HEK293 (cell line): Measurements from ENCODE around the gene PRR33.

Experiments used
- CTCF ChIA-PET: fragments of 350-600 bp; formaldehyde crosslinking; extraction: SDS; loops from one replicate; lab custom pipeline; 2021; ENCODE audit warnings: antibody characterized with exemption; lab: Yijun Ruan, JAX
- POLR2A ChIA-PET: fragments of 300-600 bp; formaldehyde crosslinking; extraction: SDS; loops from one replicate; lab custom pipeline; 2020; ENCODE audit warnings: antibody characterized with exemption, inconsistent platforms; lab: Yijun Ruan, JAX
- H3K27ac ChIP-seq: fragments of 200-500 bp; sonication (Bioruptor generic); 2 replicates; pipeline ENCODE4 v1.5.1; 2014; ENCODE audit warnings: low read depth, low read length, control low read depth, inconsistent platforms; ENCODE audit errors: extremely low read depth
- H3K36me3 ChIP-seq, 2 experiments: fragments of 200-500 bp in 1 of 2; sonication (Bioruptor generic) in 1 of 2; 1 replicate in 1 of 2; 2 replicates in 1 of 2; pipeline ENCODE4 v1.5.1; 2014 to 2017; ENCODE audit warnings: inconsistent platforms in 2 of 2, low read length in 2 of 2; ENCODE audit not compliant: control insufficient read depth in 2 of 2, insufficient read depth in 1 of 2
- H3K4me1 ChIP-seq: fragments of 200-500 bp; sonication (Bioruptor generic); 2 replicates; pipeline ENCODE4 v1.5.1; 2014; ENCODE audit warnings: mild to moderate bottlenecking, low read length, inconsistent platforms; ENCODE audit not compliant: control insufficient read depth, insufficient read depth
- H3K4me3 ChIP-seq: 2 replicates; pipeline ENCODE4 v1.5.1; 2011; ENCODE audit warnings: low read depth, mild to moderate bottlenecking, control low read depth, low read length, moderate library complexity
- H3K9me3 ChIP-seq: fragments of 200-500 bp; sonication (Bioruptor generic); 2 replicates; pipeline ENCODE4 v1.5.1; 2014; ENCODE audit warnings: low read depth, low read length, inconsistent platforms; ENCODE audit not compliant: control insufficient read depth, insufficient read depth
- GLIS1 ChIP-seq: fragments of 450-650 bp; formaldehyde crosslinking; IDR thresholded peaks from 2 replicates; pipeline ENCODE4 v1.5.1; 2016; ENCODE audit warnings: missing biosample characterization, missing genetic modification characterization
- GLIS2 ChIP-seq: fragments of 450-650 bp; formaldehyde crosslinking; IDR thresholded peaks from 2 replicates; pipeline ENCODE4 v1.5.1; 2016; ENCODE audit warnings: missing biosample characterization, missing genetic modification characterization
- WT1 ChIP-seq: fragments of 450-650 bp; formaldehyde crosslinking; IDR thresholded peaks from 2 replicates; pipeline ENCODE4 v1.5.1; 2016; ENCODE audit warnings: missing biosample characterization, missing genetic modification characterization
- YY1 ChIP-seq: fragments of 450-650 bp; formaldehyde crosslinking; IDR thresholded peaks from 2 replicates; pipeline ENCODE4 v1.5.1; 2018; ENCODE audit warnings: missing biosample characterization, missing genetic modification characterization
- ZFHX2 ChIP-seq: fragments of 450-650 bp; formaldehyde crosslinking; conservative IDR thresholded peaks from 2 replicates; pipeline ENCODE4 v1.5.1; 2016; ENCODE audit warnings: missing biosample characterization, missing genetic modification characterization
- ZFP3 ChIP-seq: fragments of 450-650 bp; formaldehyde crosslinking; IDR thresholded peaks from 2 replicates; pipeline ENCODE4 v1.5.1; 2016; ENCODE audit warnings: low read depth, missing biosample characterization, missing genetic modification characterization
- ZFP41 ChIP-seq: fragments of 450-650 bp; formaldehyde crosslinking; IDR thresholded peaks from 2 replicates; pipeline ENCODE4 v1.5.1; 2016; ENCODE audit warnings: missing biosample characterization, missing genetic modification characterization, borderline replicate concordance
- ZIC2 ChIP-seq: fragments of 450-650 bp; formaldehyde crosslinking; IDR thresholded peaks from 2 replicates; pipeline ENCODE4 v1.5.1; 2016; ENCODE audit warnings: missing biosample characterization, missing genetic modification characterization
- ZNF366 ChIP-seq: fragments of 450-650 bp; formaldehyde crosslinking; conservative IDR thresholded peaks from 2 replicates; pipeline ENCODE4 v1.5.1; 2016; ENCODE audit warnings: missing biosample characterization, missing genetic modification characterization
- ZNF37A ChIP-seq: fragments of 450-650 bp; IDR thresholded peaks from 2 replicates; pipeline ENCODE4 v1.5.1; 2018; ENCODE audit warnings: missing biosample characterization, missing genetic modification characterization
- ZNF610 ChIP-seq: fragments of 450-650 bp; formaldehyde crosslinking; IDR thresholded peaks from 2 replicates; pipeline ENCODE4 v1.5.1; 2016; ENCODE audit warnings: missing biosample characterization, missing genetic modification characterization, borderline replicate concordance
- ZNF626 ChIP-seq: fragments of 450-650 bp; sonication (Bioruptor Pico); formaldehyde crosslinking; IDR thresholded peaks from 2 replicates; pipeline ENCODE4 v1.5.1; 2018; ENCODE audit warnings: missing biosample characterization, missing genetic modification characterization, inconsistent platforms
- ZNF629 ChIP-seq: fragments of 450-650 bp; formaldehyde crosslinking; IDR thresholded peaks from 2 replicates; pipeline ENCODE4 v1.5.1; 2017; ENCODE audit warnings: missing biosample characterization, missing genetic modification characterization
- ZNF658 ChIP-seq: fragments of 450-650 bp; formaldehyde crosslinking; IDR thresholded peaks from 2 replicates; pipeline ENCODE4; 2016; ENCODE audit warnings: missing biosample characterization, missing genetic modification characterization
- ZNF768 ChIP-seq: fragments of 450-650 bp; formaldehyde crosslinking; IDR thresholded peaks from 2 replicates; pipeline ENCODE4 v1.5.1; 2018; ENCODE audit warnings: missing biosample characterization, mild to moderate bottlenecking, missing genetic modification characterization
- ZNF785 ChIP-seq: fragments of 450-650 bp; formaldehyde crosslinking; IDR thresholded peaks from 2 replicates; pipeline ENCODE4 v1.5.1; 2016; ENCODE audit warnings: missing biosample characterization, missing genetic modification characterization
- TF ChIP-seq, protein P1 (sequence below): fragments of 450-650 bp; formaldehyde crosslinking; IDR thresholded peaks from 2 replicates; pipeline ENCODE4 v1.5.1; 2017; ENCODE audit warnings: missing biosample characterization, missing genetic modification characterization
- TF ChIP-seq, protein P2 (sequence below): fragments of 450-650 bp; formaldehyde crosslinking; IDR thresholded peaks from 2 replicates; pipeline ENCODE4 v1.5.1; 2016; ENCODE audit warnings: missing biosample characterization, missing genetic modification characterization
- TF ChIP-seq, protein P3 (sequence below): fragments of 450-650 bp; formaldehyde crosslinking; IDR thresholded peaks from 2 replicates; pipeline ENCODE4 v1.5.1; 2016; ENCODE audit warnings: missing biosample characterization, missing genetic modification characterization
- TF ChIP-seq, protein P4 (sequence below): fragments of 450-650 bp; formaldehyde crosslinking; IDR thresholded peaks from 2 replicates; pipeline ENCODE4 v1.5.1; 2016; ENCODE audit warnings: missing biosample characterization, missing genetic modification characterization
- TF ChIP-seq, protein P5 (sequence below): fragments of 450-650 bp; formaldehyde crosslinking; IDR thresholded peaks from 2 replicates; pipeline ENCODE4 v1.5.1; 2017; ENCODE audit warnings: missing biosample characterization, missing genetic modification characterization

Gene PRR33

DNA sequence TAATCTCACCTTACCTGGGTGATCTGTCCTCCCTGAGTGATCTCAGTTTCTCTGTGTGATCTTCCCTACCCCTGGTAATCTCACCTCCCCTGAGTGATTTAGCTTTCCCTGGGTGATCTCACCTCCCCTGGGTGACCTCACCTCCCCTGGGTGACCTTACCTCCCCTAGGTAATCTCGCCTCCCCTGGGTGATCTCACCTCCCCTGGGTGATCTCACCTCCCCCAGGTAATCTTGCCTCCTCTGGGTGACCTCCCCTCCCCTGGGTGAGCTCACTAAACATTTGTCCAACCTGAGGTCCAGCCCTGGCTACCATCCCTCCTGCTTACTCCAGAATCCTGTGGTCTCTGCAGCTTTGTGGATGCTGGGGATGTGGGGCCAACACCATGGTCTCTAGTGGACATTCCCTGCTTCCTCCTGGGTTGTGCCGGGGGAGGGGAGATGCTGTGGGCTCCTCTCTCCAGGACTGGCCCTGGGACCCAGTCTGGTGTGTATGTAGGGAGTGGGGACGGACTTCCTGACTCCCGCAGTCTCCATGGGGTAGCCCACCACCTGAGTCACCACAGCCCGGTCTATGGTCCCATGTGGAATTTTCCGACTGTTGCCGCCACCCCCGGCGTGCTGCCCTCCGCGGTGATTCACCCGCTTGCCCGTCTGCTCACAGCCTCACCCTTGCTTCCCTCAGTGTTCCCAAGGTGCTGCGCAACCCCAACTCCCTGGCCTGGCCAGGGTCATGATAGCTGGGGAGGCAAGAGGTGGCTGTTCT lies 28.9 kb downstream of the PRR33 start:
- H3K4me3 ChIP-seq, result no peak overlapping the region
- TF ChIP-seq ZIC2 (peak; percentile 28; the same call in 1 of the 2 replicates), ZNF610 (tag by site-specific recombination) (no peak), ZFHX2 (peak; percentile 12; the same call in 1 of the 2 replicates), ZNF37A (tag by site-specific recombination) (no peak), WT1 (tag by site-specific recombination) (peak; percentile 74; the same call in 1 of the 2 replicates), GLIS1 (tag by site-specific recombination) (peak; percentile 96), ZFP41 (no peak), GLIS2 (tag by site-specific recombination) (0 out of 2 replicates have a peak, but pooled peaks have one; percentile 26), ZNF658 (tag by site-specific recombination) (no peak), ZNF785 (no peak)
- TF ChIP-seq, protein P1, sequence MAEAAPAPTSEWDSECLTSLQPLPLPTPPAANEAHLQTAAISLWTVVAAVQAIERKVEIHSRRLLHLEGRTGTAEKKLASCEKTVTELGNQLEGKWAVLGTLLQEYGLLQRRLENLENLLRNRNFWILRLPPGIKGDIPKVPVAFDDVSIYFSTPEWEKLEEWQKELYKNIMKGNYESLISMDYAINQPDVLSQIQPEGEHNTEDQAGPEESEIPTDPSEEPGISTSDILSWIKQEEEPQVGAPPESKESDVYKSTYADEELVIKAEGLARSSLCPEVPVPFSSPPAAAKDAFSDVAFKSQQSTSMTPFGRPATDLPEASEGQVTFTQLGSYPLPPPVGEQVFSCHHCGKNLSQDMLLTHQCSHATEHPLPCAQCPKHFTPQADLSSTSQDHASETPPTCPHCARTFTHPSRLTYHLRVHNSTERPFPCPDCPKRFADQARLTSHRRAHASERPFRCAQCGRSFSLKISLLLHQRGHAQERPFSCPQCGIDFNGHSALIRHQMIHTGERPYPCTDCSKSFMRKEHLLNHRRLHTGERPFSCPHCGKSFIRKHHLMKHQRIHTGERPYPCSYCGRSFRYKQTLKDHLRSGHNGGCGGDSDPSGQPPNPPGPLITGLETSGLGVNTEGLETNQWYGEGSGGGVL (tag by site-specific recombination), result peak; percentile 83
- TF ChIP-seq, protein P2, sequence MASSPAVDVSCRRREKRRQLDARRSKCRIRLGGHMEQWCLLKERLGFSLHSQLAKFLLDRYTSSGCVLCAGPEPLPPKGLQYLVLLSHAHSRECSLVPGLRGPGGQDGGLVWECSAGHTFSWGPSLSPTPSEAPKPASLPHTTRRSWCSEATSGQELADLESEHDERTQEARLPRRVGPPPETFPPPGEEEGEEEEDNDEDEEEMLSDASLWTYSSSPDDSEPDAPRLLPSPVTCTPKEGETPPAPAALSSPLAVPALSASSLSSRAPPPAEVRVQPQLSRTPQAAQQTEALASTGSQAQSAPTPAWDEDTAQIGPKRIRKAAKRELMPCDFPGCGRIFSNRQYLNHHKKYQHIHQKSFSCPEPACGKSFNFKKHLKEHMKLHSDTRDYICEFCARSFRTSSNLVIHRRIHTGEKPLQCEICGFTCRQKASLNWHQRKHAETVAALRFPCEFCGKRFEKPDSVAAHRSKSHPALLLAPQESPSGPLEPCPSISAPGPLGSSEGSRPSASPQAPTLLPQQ (tag by site-specific recombination), result no peak
- TF ChIP-seq, protein P3, sequence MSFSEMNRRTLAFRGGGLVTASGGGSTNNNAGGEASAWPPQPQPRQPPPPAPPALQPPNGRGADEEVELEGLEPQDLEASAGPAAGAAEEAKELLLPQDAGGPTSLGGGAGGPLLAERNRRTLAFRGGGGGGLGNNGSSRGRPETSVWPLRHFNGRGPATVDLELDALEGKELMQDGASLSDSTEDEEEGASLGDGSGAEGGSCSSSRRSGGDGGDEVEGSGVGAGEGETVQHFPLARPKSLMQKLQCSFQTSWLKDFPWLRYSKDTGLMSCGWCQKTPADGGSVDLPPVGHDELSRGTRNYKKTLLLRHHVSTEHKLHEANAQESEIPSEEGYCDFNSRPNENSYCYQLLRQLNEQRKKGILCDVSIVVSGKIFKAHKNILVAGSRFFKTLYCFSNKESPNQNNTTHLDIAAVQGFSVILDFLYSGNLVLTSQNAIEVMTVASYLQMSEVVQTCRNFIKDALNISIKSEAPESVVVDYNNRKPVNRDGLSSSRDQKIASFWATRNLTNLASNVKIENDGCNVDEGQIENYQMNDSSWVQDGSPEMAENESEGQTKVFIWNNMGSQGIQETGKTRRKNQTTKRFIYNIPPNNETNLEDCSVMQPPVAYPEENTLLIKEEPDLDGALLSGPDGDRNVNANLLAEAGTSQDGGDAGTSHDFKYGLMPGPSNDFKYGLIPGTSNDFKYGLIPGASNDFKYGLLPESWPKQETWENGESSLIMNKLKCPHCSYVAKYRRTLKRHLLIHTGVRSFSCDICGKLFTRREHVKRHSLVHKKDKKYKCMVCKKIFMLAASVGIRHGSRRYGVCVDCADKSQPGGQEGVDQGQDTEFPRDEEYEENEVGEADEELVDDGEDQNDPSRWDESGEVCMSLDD (tag by site-specific recombination), result no peak
- TF ChIP-seq, all 188 proteins: peak for 6
- H3K9me3 ChIP-seq, result no peaks in the 10 kb centered on the region
- H3K4me1 ChIP-seq, result no peaks in the 10 kb centered on the region
- POLR2A ChIA-PET, result no interaction called here
- no peak overlapping the region for H3K27ac ChIP-seq
- CTCF ChIA-PET, result interaction anchor here (0.5 to 0.6 kb wide), 4 partner anchors 13 to 1095 kb away, joined by 3 to 5 read pairs (median 4); no protein-coding TSS in a partner anchor
- no peaks in the 10 kb centered on the region for H3K36me3 ChIP-seq

DNA sequence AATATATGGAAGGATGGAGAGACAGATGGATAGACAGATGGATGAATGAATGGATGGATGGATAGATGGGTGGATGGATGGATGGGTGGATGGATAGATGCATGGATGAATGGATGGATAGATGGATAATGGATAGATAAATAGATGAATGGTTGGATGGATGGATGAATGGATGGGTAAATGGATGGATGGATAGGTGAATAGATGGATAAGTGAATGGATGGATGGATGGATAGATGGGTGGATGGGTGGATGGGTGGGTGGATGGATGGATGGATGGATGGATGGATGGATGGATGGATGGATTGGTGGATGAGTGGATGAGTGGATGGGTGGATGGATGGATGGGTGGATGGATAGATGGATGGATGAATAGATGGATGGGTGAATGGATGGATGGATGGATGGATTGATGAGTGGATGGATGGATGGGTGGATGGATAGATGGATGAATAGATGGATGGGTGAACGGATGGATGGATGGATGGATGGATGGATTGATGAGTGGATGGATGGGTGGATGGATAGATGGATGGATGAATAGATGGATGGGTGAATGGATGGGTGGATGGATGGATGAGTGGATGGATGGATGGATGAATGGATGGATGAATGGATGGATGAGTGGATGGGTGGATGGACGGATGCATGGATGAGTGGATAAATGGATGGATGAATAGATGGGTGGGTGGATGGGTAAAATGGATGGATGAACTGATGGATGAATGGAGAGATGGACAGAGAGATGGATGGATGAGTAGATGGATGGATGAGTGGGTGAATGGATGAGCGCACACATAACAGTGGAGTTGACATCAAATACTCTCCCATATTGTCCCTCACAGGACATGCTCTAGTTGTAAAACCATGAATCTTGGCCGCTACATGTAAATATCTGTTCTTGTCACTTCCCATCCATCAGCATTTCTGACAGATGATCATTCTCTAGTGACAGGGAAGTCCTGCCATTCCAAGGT lies 30.0 kb downstream of the PRR33 start:
- Histone ChIP-seq H3K9me3 (no peaks in the 10 kb centered on the region), H3K4me3 (no peak overlapping the region), H3K4me1 (no peaks in the 10 kb centered on the region), H3K27ac (no peak overlapping the region), H3K36me3 (no peaks in the 10 kb centered on the region)
- ChIA-PET POLR2A (no interaction called here), CTCF (interaction anchor here (0.5 to 0.6 kb wide), 3 partner anchors 14 to 290 kb away, joined by 3 to 5 read pairs (median 5); no protein-coding TSS in a partner anchor)
- no peak for TF ChIP-seq YY1 (tag by site-specific recombination)
- TF ChIP-seq ZNF626, result no peak
- no peak for TF ChIP-seq ZNF768
- TF ChIP-seq ZNF629, result no peak
- peak; percentile 98 for TF ChIP-seq ZNF366
- TF ChIP-seq, protein P4, sequence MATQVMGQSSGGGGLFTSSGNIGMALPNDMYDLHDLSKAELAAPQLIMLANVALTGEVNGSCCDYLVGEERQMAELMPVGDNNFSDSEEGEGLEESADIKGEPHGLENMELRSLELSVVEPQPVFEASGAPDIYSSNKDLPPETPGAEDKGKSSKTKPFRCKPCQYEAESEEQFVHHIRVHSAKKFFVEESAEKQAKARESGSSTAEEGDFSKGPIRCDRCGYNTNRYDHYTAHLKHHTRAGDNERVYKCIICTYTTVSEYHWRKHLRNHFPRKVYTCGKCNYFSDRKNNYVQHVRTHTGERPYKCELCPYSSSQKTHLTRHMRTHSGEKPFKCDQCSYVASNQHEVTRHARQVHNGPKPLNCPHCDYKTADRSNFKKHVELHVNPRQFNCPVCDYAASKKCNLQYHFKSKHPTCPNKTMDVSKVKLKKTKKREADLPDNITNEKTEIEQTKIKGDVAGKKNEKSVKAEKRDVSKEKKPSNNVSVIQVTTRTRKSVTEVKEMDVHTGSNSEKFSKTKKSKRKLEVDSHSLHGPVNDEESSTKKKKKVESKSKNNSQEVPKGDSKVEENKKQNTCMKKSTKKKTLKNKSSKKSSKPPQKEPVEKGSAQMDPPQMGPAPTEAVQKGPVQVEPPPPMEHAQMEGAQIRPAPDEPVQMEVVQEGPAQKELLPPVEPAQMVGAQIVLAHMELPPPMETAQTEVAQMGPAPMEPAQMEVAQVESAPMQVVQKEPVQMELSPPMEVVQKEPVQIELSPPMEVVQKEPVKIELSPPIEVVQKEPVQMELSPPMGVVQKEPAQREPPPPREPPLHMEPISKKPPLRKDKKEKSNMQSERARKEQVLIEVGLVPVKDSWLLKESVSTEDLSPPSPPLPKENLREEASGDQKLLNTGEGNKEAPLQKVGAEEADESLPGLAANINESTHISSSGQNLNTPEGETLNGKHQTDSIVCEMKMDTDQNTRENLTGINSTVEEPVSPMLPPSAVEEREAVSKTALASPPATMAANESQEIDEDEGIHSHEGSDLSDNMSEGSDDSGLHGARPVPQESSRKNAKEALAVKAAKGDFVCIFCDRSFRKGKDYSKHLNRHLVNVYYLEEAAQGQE (tag by site-specific recombination), result no peak
- TF ChIP-seq, protein P5, sequence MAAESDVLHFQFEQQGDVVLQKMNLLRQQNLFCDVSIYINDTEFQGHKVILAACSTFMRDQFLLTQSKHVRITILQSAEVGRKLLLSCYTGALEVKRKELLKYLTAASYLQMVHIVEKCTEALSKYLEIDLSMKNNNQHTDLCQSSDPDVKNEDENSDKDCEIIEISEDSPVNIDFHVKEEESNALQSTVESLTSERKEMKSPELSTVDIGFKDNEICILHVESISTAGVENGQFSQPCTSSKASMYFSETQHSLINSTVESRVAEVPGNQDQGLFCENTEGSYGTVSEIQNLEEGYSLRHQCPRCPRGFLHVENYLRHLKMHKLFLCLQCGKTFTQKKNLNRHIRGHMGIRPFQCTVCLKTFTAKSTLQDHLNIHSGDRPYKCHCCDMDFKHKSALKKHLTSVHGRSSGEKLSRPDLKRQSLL (tag by site-specific recombination), result no peak
- TF ChIP-seq ZFP3, result no peak
